Sigmoid colon (tissue), 7 donors: Measurements from ENCODE around the gene SRBD1. TPM values are rescaled to one million over a fixed set of nuclear protein-coding genes. Genes with fewer than 3 reads are reported as not detected.

Experiments
- DNase-seq: peaks from one replicate; pipeline ENCODE4 v3.0.0-alpha.2; 2019
- H3K27ac ChIP-seq, 4 donors: fragments of 200-600 bp; sonication (generic); one replicate each; pipeline ENCODE4 v1.5.1; 2016 to 2019; ENCODE audit warnings: mild to moderate bottlenecking in 1 of 4
- H3K27me3 ChIP-seq, 3 donors: fragments of 200-600 bp; sonication (generic); one replicate each; pipeline ENCODE4 v1.5.1; 2019; ENCODE audit warnings: mild to moderate bottlenecking in 1 of 3
- H3K36me3 ChIP-seq, 4 donors: fragments of 200-600 bp; sonication (generic); one replicate each; pipeline ENCODE4 v1.5.1; 2016 to 2019
- H3K4me1 ChIP-seq, 4 donors: fragments of 200-600 bp; sonication (generic); one replicate each; pipeline ENCODE4 v1.5.1; 2017 to 2019
- H3K4me3 ChIP-seq, 4 donors: fragments of 200-600 bp; sonication (generic); one replicate each; pipeline ENCODE4 v1.5.1; 2017 to 2019; ENCODE audit warnings: mild to moderate bottlenecking in 2 of 4, moderate library complexity in 1 of 4
- H3K9me3 ChIP-seq, 4 donors: fragments of 200-600 bp in 3 of 4; sonication (generic) in 3 of 4; one replicate each; pipeline versions ENCODE4 v1.5.1 to v1.6.1; 2013 to 2019
- EP300 ChIP-seq, 4 donors: sonication (generic); formaldehyde crosslinking; IDR thresholded peaks; one replicate each; pipeline ENCODE4 v1.6.1; 2017; ENCODE audit warnings: antibody characterized with exemption in 4 of 4
- POLR2A ChIP-seq, 2 donors: fragments of 450-650 bp; IDR thresholded peaks; one replicate each; pipeline ENCODE4 v1.6.1; 2016; ENCODE audit warnings: antibody characterized with exemption in 2 of 2, mild to moderate bottlenecking in 2 of 2, moderate library complexity in 2 of 2
- POLR2AphosphoS5 ChIP-seq, 4 donors: sonication (generic); formaldehyde crosslinking; IDR thresholded peaks; one replicate each; pipeline ENCODE4 v1.6.1; 2017; ENCODE audit warnings: antibody characterized with exemption in 4 of 4
- WGBS, 2 donors: extraction: QIAGEN DNeasy Blood & Tissue Kit; methylation state at CpG; one replicate each; pipeline ENCODE4 v1.1.7; 2013; 5-methylcytosine and 5-hydroxymethylcytosine counted together
- intact Hi-C: fragments of 100-400 bp; cut with DNase I; formaldehyde crosslinking; loops from one replicate; pipeline ENCODE4 v1.15.1; 2023
- polyA plus RNA-seq, 3 donors: library from polyadenylated mRNA; stranded (reverse); fragments of 200-250 nt; gene quantifications; one replicate each; pipeline ENCODE4 v1.2.3, GENCODE V29; 2013
- total RNA-seq, 4 donors: library from RNA; depleted of rRNA; stranded (reverse); fragments of >200 nt; gene quantifications; one replicate each; pipeline ENCODE4 v1.1.0, GENCODE V29; 2016
- TF ChIP-seq, protein P1 (sequence below), 4 experiments: fragments of 450-650 bp in 3 of 4; fragments of 200-600 bp in 1 of 4; IDR thresholded peaks; one replicate each; pipeline ENCODE4 v1.5.1; 2016 to 2019; ENCODE audit warnings: antibody characterized with exemption in 4 of 4, mild to moderate bottlenecking in 3 of 4, moderate library complexity in 2 of 4
- donor health status: healthy with polysubstance abuse.
- donor health status: Bipolar disorder and iron deficiency.
- donor health status: healthy.

The SRBD1 gene
- total and polyA plus RNA-seq, 7 donors: 9.0 to 31.4 (median 16.0) TPM

DNA sequence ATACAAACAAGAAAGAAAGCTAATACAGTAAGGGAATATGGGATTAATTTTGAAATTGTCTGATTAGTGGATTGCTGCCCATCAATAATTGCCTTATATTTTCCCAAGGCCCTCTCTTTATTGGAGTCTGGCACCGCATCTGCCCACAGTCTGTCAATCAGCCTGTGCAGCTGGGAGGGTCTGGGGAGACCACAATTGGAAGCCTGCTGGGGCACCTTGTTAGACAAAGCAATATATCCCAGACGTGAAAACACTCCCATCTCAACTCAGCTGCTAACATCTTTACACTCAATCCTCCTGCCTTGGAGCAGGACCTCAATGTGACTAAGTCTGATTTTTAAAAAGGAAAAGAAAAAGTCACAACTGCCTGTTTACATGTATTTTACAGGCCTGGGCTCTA lies 258.6 kb downstream of the SRBD1 start:
- H3K4me1 ChIP-seq: no peaks in the 10 kb centered on the region
- H3K27me3 ChIP-seq: no peaks in the 10 kb centered on the region
- no peaks in the 10 kb centered on the region for H3K36me3 ChIP-seq
- WGBS, 2 donors: 80 to 91% methylated on average over 2 of the region's 2 CpGs
- DNase-seq: no peak
- no peak overlapping the region for H3K27ac ChIP-seq
- TF ChIP-seq EP300 (IDR thresholded peaks at IDR 0.05): no peak
- TF ChIP-seq POLR2AphosphoS5 (IDR thresholded peaks at IDR 0.05): no peak
- TF ChIP-seq, protein P1, sequence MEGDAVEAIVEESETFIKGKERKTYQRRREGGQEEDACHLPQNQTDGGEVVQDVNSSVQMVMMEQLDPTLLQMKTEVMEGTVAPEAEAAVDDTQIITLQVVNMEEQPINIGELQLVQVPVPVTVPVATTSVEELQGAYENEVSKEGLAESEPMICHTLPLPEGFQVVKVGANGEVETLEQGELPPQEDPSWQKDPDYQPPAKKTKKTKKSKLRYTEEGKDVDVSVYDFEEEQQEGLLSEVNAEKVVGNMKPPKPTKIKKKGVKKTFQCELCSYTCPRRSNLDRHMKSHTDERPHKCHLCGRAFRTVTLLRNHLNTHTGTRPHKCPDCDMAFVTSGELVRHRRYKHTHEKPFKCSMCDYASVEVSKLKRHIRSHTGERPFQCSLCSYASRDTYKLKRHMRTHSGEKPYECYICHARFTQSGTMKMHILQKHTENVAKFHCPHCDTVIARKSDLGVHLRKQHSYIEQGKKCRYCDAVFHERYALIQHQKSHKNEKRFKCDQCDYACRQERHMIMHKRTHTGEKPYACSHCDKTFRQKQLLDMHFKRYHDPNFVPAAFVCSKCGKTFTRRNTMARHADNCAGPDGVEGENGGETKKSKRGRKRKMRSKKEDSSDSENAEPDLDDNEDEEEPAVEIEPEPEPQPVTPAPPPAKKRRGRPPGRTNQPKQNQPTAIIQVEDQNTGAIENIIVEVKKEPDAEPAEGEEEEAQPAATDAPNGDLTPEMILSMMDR (IDR thresholded peaks at IDR 0.05): no peak
- no peak for TF ChIP-seq POLR2A (IDR thresholded peaks at IDR 0.05)
- no peak overlapping the region for H3K4me3 ChIP-seq
- intact Hi-C loops: no loop called here
- no peaks in the 10 kb centered on the region for H3K9me3 ChIP-seq

DNA sequence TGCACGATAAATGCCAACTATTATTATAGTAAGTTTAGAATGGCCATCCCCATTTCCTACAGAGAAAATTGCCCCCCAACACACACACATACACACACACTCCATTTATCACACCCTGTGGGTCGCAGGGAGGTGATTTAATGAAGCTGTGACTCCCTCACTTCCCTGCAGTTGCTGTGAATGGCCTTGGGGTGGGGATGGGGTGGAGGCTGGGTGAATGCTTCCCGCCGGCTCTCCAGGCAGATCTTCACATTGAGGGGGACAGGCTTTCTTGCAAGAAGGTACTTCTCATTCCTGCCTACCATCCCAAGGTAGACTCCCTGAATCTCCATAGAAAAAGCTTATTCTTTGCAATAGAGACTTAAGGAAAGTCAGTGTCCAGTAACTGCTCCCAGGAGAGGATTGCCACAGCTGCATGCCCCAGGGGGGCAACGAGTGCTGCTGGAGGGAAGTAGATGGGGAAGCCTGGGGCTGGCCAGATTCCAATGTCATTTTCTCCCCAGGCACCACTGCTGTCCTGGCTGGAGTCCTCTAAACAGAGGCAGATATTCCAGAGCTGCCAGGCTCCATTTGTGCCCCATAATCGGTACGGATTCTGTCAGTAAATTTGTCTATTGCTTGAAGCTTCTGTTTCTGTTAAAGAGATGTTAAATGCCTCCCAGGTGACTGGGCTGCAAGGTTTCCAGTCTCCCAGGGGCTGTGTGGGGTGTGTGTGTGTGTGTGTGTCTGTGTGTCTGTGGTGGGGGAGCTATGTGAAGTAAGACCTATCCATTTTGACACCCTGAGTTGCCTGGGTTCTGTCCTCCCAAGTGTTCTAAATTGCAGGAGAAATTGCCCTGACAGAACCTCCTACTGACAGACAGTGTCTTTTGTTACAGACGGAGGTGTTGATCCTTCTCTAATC lies 265.5 kb downstream of the SRBD1 start:
- Histone ChIP-seq H3K9me3 (no peaks in the 10 kb centered on the region), H3K27ac (no peak overlapping the region), H3K27me3 (no peaks in the 10 kb centered on the region), H3K4me3 (no peak overlapping the region), H3K4me1 (no peaks in the 10 kb centered on the region), H3K36me3 (no peaks in the 10 kb centered on the region)
- WGBS, 2 donors: 71 to 73% methylated on average over 8 of the region's 8 CpGs
- intact Hi-C loops: no loop called here
- no peak for DNase-seq
- TF ChIP-seq EP300 (IDR thresholded peaks at IDR 0.05) (no peak), POLR2AphosphoS5 (IDR thresholded peaks at IDR 0.05) (no peak), POLR2A (IDR thresholded peaks at IDR 0.05) (no peak)
- TF ChIP-seq, protein P1 (IDR thresholded peaks at IDR 0.05): no peak

- Histone ChIP-seq H3K27ac (no peak overlapping the region), H3K4me1 (no peaks in the 10 kb centered on the region), H3K9me3 (no peaks in the 10 kb centered on the region), H3K27me3 (no peaks in the 10 kb centered on the region), H3K4me3 (no peak overlapping the region), H3K36me3 (no peaks in the 10 kb centered on the region)
- intact Hi-C loops: no loop called here
- TF ChIP-seq, protein P1 (IDR thresholded peaks at IDR 0.05): no peak
- TF ChIP-seq POLR2AphosphoS5 (IDR thresholded peaks at IDR 0.05) (no peak), EP300 (IDR thresholded peaks at IDR 0.05) (no peak), POLR2A (IDR thresholded peaks at IDR 0.05) (no peak)
- 79 to 90% methylated on average over 5 of the region's 5 CpGs for WGBS, 2 donors
- DNase-seq: no peak
Measured at GRCh38 chr2:45344502-45344901, 266.6 kb downstream of the SRBD1 start.

DNA sequence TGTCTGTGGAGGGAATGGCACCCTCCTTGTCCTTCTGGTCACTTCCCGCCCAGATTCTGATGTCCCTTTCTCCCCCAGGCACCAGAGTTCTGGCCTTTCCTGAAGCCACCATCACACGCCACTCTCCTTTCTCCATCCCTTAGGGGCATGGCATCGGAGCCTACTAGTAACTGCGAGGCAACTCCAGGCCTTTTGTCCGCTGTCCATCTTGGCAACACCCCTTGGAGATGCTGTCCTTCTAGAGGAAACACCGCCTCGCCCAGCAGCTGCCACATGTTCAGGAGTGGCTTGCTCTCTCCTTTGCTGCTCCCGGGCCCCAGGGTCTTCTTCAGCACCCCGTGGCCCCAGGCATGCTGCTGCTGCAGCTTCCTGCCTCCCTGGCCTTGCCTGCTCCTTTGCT lies 267.0 kb downstream of the SRBD1 start:
- no peaks in the 10 kb centered on the region for H3K4me1 ChIP-seq
- no peak overlapping the region for H3K27ac ChIP-seq
- no peaks in the 10 kb centered on the region for H3K9me3 ChIP-seq
- H3K36me3 ChIP-seq: no peaks in the 10 kb centered on the region
- intact Hi-C loops: no loop called here
- TF ChIP-seq EP300 (IDR thresholded peaks at IDR 0.05) (no peak), POLR2AphosphoS5 (IDR thresholded peaks at IDR 0.05) (no peak), POLR2A (IDR thresholded peaks at IDR 0.05) (no peak)
- TF ChIP-seq, protein P1 (IDR thresholded peaks at IDR 0.05): no peak
- no peak for DNase-seq
- no peak overlapping the region for H3K4me3 ChIP-seq
- WGBS, 2 donors: 78 to 86% methylated on average over 9 of the region's 9 CpGs
- no peaks in the 10 kb centered on the region for H3K27me3 ChIP-seq
